ENCODE results near the gene LCT.

- TF ChIP-seq CTCF (IDR thresholded peaks at IDR 0.05) (no peak), POLR2A (IDR thresholded peaks at IDR 0.05; ENCODE audit: low read depth) (no peak), POLR2AphosphoS5 (IDR thresholded peaks at IDR 0.05) (no peak), EP300 (IDR thresholded peaks at IDR 0.05) (no peak)
Measured at GRCh38 chr2:135829378-135830135, 7.4 kb downstream of the LCT start.

All from esophagus muscularis mucosa (tissue), 4 donors.